Keratinocyte (primary cell): ENCODE measurements around the gene CAMK2D.
"Not testable (repeated sequence)": the region's sequence is repeated elsewhere in the genome, so short reads cannot be mapped to it uniquely, and the experiment has no call there.

Experiments used
- CTCF ChIP-seq, 3 experiments: IDR thresholded peaks in 1 of 3; conservative IDR thresholded peaks in 1 of 3; optimal IDR thresholded peaks in 1 of 3; 2 replicates in 2 of 3; 3 replicates in 1 of 3; pipeline versions ENCODE3 to v1.5.1; 2011; ENCODE audit warnings: low read length in 3 of 3, mild to moderate bottlenecking in 3 of 3, moderate library complexity in 2 of 3, control low read depth in 1 of 3, inconsistent platforms in 1 of 3; ENCODE audit not compliant: insufficient read depth in 2 of 3; ENCODE audit errors: extremely low read depth in 1 of 3
- EZH2 ChIP-seq: IDR thresholded peaks from one replicate; pipeline ENCODE4 v1.6.1; 2012; ENCODE audit warnings: inconsistent platforms, mild to moderate bottlenecking, low read length, moderate library complexity

- not testable (repeated sequence) for TF ChIP-seq CTCF (optimal IDR thresholded peaks at IDR 0.05 in 1 of 3, IDR thresholded peaks at IDR 0.05 in 1 of 3, conservative IDR thresholded peaks at IDR 0.05 in 1 of 3; ENCODE audit: extremely low read depth in 1 of 3, insufficient read depth in 2 of 3, low read length in 3 of 3); EZH2
Measured at GRCh38 chr4:113685157-113685556, 76.4 kb downstream of the CAMK2D start.
